Loucy (cell line): ENCODE results near the gene SCIN.

ENCODE experiments used
- CTCF ChIP-seq: fragments of 200-600 bp; sonication (generic); conservative IDR thresholded peaks from 2 replicates; pipeline ENCODE4 v1.5.1; 2014; ENCODE audit warnings: mild to moderate bottlenecking, antibody characterized with exemption, low read length
- EZH2phosphoT487 ChIP-seq: fragments of 200-600 bp; IDR thresholded peaks from 2 replicates; pipeline ENCODE4 v1.6.1; 2018; ENCODE audit warnings: antibody characterized with exemption, mild to moderate bottlenecking, moderate library complexity, borderline replicate concordance

GRCh38 chr7:12586271-12586670 is 15.8 kb downstream of the SCIN start:
- TF ChIP-seq CTCF (no peak), EZH2phosphoT487 (no peak)
